GM12878 (cell line): ENCODE results near the gene GHDC. TPM values are rescaled to one million over a fixed set of nuclear protein-coding genes. Genes with fewer than 3 reads are reported as not detected.

Experiments
- ATAC-seq: fragments of 200-7000 bp; cut with Tn5 transposase; 3 replicates; pipeline ENCODE4 v1.9.1; 2020; ENCODE audit warnings: mild to moderate bottlenecking, moderate library complexity
- BruUV-seq: library from RNA; stranded (reverse); fragments of 400-500 nt; replicated peaks from 2 replicates; lab custom pipeline; 2021; lab: Mats Ljungman, UMichigan
- CTCF ChIA-PET: fragments of 300-600 bp; sonication (Branson Sonifier 250); formaldehyde crosslinking; extraction: SDS; loops from one replicate; lab custom pipeline; 2021; ENCODE audit warnings: inconsistent platforms; lab: Yijun Ruan, JAX
- POLR2A ChIA-PET: fragments of 350-600 bp; formaldehyde crosslinking; extraction: SDS; loops from one replicate; lab custom pipeline; 2021; ENCODE audit warnings: inconsistent platforms; lab: Charles Lee
- RAD21 ChIA-PET: fragments of 300-600 bp; sonication (Branson Sonifier 250); formaldehyde crosslinking; loops from one replicate; lab custom pipeline; 2023; ENCODE audit warnings: antibody characterized with exemption; ENCODE audit not compliant: unreplicated experiment; lab: Charles Lee
- SMC1A ChIA-PET: fragments of 300-600 bp; sonication (Branson Sonifier 250); formaldehyde crosslinking; loops from one replicate; lab custom pipeline; 2023; ENCODE audit not compliant: unreplicated experiment, uncharacterized antibody; lab: Charles Lee
- DNase-seq: peaks from one replicate; pipeline ENCODE4 v3.0.0-alpha.2; 2011; ENCODE audit warnings: low read depth, low spot score
- FAIRE-seq: peaks from 3 replicates; lab custom pipeline; 2011; peaks lifted over from hg19 to GRCh38; lab: Jason Lieb, UNC
- H2AFZ ChIP-seq: 2 replicates; pipeline ENCODE4 v1.6.0; 2011; ENCODE audit warnings: low read depth, low read length, control low read depth; ENCODE audit not compliant: control insufficient read depth
- H3K27ac ChIP-seq: 2 replicates; pipeline ENCODE4 v1.5.1; 2011; ENCODE audit warnings: control low read depth; ENCODE audit not compliant: control insufficient read depth, insufficient read depth
- H3K27me3 ChIP-seq, 2 experiments: replicated peaks in 1 of 2; 2 replicates each; pipeline versions ENCODE4 v1.6.0 to v1.6.1; 2011; ENCODE audit warnings: low read length in 1 of 2; ENCODE audit not compliant: control insufficient read depth in 2 of 2, insufficient read depth in 2 of 2
- H3K36me3 ChIP-seq, 2 experiments: 2 replicates each; pipeline ENCODE4 v1.5.1; 2011; ENCODE audit warnings: low read length in 1 of 2; ENCODE audit not compliant: control insufficient read depth in 2 of 2, insufficient read depth in 2 of 2
- H3K4me1 ChIP-seq: 2 replicates; pipeline ENCODE4 v1.6.1; 2011; ENCODE audit warnings: mild to moderate bottlenecking, low read length, moderate library complexity, mixed read lengths; ENCODE audit not compliant: control insufficient read depth, insufficient read depth
- H3K4me2 ChIP-seq: 2 replicates; pipeline ENCODE4 v1.6.0; 2011; ENCODE audit warnings: control low read depth; ENCODE audit not compliant: control insufficient read depth, insufficient read depth
- H3K4me3 ChIP-seq: fragments of 200-600 bp; sonication (generic); 2 replicates; pipeline ENCODE4 v1.5.1; 2016
- H3K79me2 ChIP-seq: 2 replicates; pipeline ENCODE4 v1.6.0; 2011; ENCODE audit warnings: low read length; ENCODE audit not compliant: control insufficient read depth, insufficient read depth
- H3K9ac ChIP-seq: 2 replicates; pipeline ENCODE4 v1.8.0; 2011; ENCODE audit warnings: low read length, control low read depth, mixed read lengths; ENCODE audit not compliant: control insufficient read depth, insufficient read depth
- H3K9me3 ChIP-seq: replicated peaks from 3 replicates; pipeline ENCODE4 v1.5.1; 2011; ENCODE audit warnings: mild to moderate bottlenecking, low read length; ENCODE audit not compliant: control insufficient read depth, insufficient read depth
- H4K20me1 ChIP-seq: 2 replicates; pipeline ENCODE4 v1.6.0; 2011; ENCODE audit not compliant: control insufficient read depth, insufficient read depth
- BRCA1 ChIP-seq: IDR thresholded peaks from 2 replicates; pipeline ENCODE4 v1.6.1; 2011; ENCODE audit warnings: low read depth, low read length, improper control_type of control experiment
- EZH2 ChIP-seq: IDR thresholded peaks from 2 replicates; pipeline ENCODE4 v1.6.1; 2012; ENCODE audit warnings: low read depth, mild to moderate bottlenecking, control low read depth, inconsistent platforms, low read length, borderline replicate concordance; ENCODE audit not compliant: control insufficient read depth
- RELB ChIP-seq: fragments of 450-650 bp; IDR thresholded peaks from 2 replicates; pipeline ENCODE4 v1.6.1; 2017; ENCODE audit warnings: low read depth, mild to moderate bottlenecking, moderate library complexity
- STAT3 ChIP-seq: IDR thresholded peaks from 2 replicates; pipeline ENCODE4 v1.6.1; 2011; ENCODE audit warnings: low read depth, low read length, improper control_type of control experiment
- WGBS: methylation state at CpG from one replicate; pipeline ENCODE4 v1.1.6; 2016; ENCODE audit warnings: low lambda C conversion rate; ENCODE audit not compliant: insufficient replicate concordance, insufficient coverage; ENCODE audit errors: missing lambda C conversion rate; 5-methylcytosine and 5-hydroxymethylcytosine counted together
- in situ Hi-C: fragments of 300-500 bp; cut with MboI; formaldehyde crosslinking; loops from 9 replicates; pipeline ENCODE4 v1.14.3; 2018; ENCODE audit warnings: mixed read lengths
- intact Hi-C: fragments of 100-400 bp; cut with micrococcal nuclease; formaldehyde crosslinking; loops from one replicate; pipeline ENCODE4 v1.14.2; 2022; ENCODE audit not compliant: unreplicated experiment
- polyA plus RNA-seq, 11 experiments: library from polyadenylated mRNA; depleted of rRNA in 4 of 11; unstranded in 6 of 11; stranded (reverse) in 5 of 11; fragments of >200 nt; fragmentation: Nextera tagmentation in 4 of 11; fragmentation: Illumina TruSeq in 1 of 11; extraction: Ambion mirVana in 4 of 11; extraction: Trizol in 1 of 11; gene quantifications; 1 replicate in 1 of 11; 2 replicates in 10 of 11; pipeline versions ENCODE4 v1.2.1 to v1.2.3, GENCODE V29; 2011 to 2016; ENCODE audit warnings: inconsistent platforms in 2 of 11, missing spikeins in 2 of 11, low read depth in 1 of 11
- total RNA-seq, 4 experiments: library from RNA; depleted of rRNA in 3 of 4; stranded (reverse); fragments of >200 nt in 3 of 4; fragmentation: Illumina TruSeq in 1 of 4; extraction: Trizol in 1 of 4; gene quantifications; 2 replicates each; pipeline versions ENCODE4 v1.2.1 to v1.2.3, GENCODE V29; 2013 to 2021

The GHDC gene
- total and polyA plus RNA-seq, 10 of the 15 experiments (the other 5 are each of a cell fraction or from before 2014, with no cell fraction given), result 0.72 to 20.6 (median 12.9) TPM

DNA sequence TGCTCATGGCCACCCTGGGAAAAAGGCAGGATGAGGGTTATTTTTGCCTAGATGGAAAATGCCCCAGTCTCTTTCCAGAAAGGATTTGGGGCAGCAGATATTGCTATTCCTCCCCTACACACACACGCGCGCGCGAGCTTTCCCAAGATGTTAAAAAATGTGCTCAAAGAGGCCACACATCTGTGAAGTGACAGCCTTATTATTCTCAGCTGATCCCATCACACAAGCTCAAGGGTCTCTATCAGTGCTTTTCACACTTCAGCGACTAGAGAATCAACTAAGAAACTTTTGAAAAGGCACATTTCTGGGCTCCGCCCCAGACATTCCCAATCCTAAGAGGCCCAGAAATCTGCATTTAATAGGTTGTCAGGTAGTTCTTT, 33.8 kb downstream of the GHDC start:
- SMC1A ChIA-PET, result no interaction called here
- BruUV-seq, result no TSS peak
- Histone ChIP-seq H3K4me2 (no peak overlapping the region), H3K27me3 (no peaks in the 10 kb centered on the region), H3K4me1 (peaks cover 9% of the 10 kb centered on the region), H3K36me3 (no peaks in the 10 kb centered on the region), H4K20me1 (no peaks in the 10 kb centered on the region), H3K79me2 (no peaks in the 10 kb centered on the region), H3K9me3 (no peaks in the 10 kb centered on the region), H3K9ac (no peak overlapping the region), H3K27ac (no peak overlapping the region), H3K4me3 (no peak overlapping the region), H2AFZ (no peak overlapping the region)
- in situ Hi-C loops (no loop called here), intact Hi-C loops (no loop called here)
- FAIRE-seq, result no peak
- RAD21 ChIA-PET, result interaction anchor here (0.7 to 1.1 kb wide), 3 partner anchors 21 to 1680 kb away, joined by 3 to 7 read pairs (median 3); no protein-coding TSS in a partner anchor
- DNase-seq, result no peak
- 95% methylated on average over 7 of the region's 7 CpGs for WGBS
- ATAC-seq, result no peak
- CTCF ChIA-PET, result interaction anchor here (0.6 to 1.0 kb wide), 3 partner anchors 18 to 246 kb away, joined by 3 read pairs; partner anchors contain the start of gene GHDC
- TF ChIP-seq RELB, result no peak
- no peak for TF ChIP-seq EZH2
- no peak for TF ChIP-seq STAT3
- no peak for TF ChIP-seq BRCA1
- POLR2A ChIA-PET, result interaction anchor here (0.6 to 1.0 kb wide), 4 partner anchors 92 to 316 kb away, joined by 3 to 5 read pairs (median 5); no protein-coding TSS in a partner anchor
